Esophagus (tissue), 2 donors: ENCODE results near the gene ST6GAL2. TPM values are rescaled to one million over a fixed set of nuclear protein-coding genes. Genes with fewer than 3 reads are reported as not detected.
A peak's percentile ranks its signal among the peaks of the same experiment; 100 is the strongest.

ENCODE experiments used
- H3K27ac ChIP-seq, 2 donors: one replicate each; pipeline ENCODE4 v1.5.1; 2013; ENCODE audit warnings: low read depth in 2 of 2, mild to moderate bottlenecking in 2 of 2, inconsistent platforms in 1 of 2, low read length in 1 of 2, moderate library complexity in 1 of 2
- H3K27me3 ChIP-seq, 2 donors: one replicate each; pipeline ENCODE4 v1.6.1; 2013; ENCODE audit warnings: low read length in 2 of 2, control low read depth in 1 of 2, mild to moderate bottlenecking in 1 of 2; ENCODE audit not compliant: insufficient read depth in 2 of 2, control insufficient read depth in 1 of 2
- H3K36me3 ChIP-seq, 2 donors: one replicate each; pipeline ENCODE4 v1.6.1; 2013; ENCODE audit warnings: low read length in 1 of 2; ENCODE audit not compliant: control insufficient read depth in 2 of 2, insufficient read depth in 2 of 2
- H3K4me1 ChIP-seq, 2 donors: one replicate each; pipeline ENCODE4 v1.6.1; 2013; ENCODE audit warnings: low read length in 1 of 2; ENCODE audit not compliant: control insufficient read depth in 2 of 2, insufficient read depth in 2 of 2
- H3K4me3 ChIP-seq, 2 donors: one replicate each; pipeline ENCODE4 v1.5.1; 2013; ENCODE audit warnings: low read length in 2 of 2, mild to moderate bottlenecking in 2 of 2, low read depth in 1 of 2, moderate library complexity in 1 of 2
- H3K9me3 ChIP-seq, 2 donors: one replicate each; pipeline ENCODE4 v1.6.1; 2013; ENCODE audit warnings: mild to moderate bottlenecking in 2 of 2, low read depth in 1 of 2, low read length in 1 of 2, moderate library complexity in 1 of 2; ENCODE audit not compliant: control insufficient read depth in 2 of 2, insufficient read depth in 1 of 2
- WGBS, 2 donors: extraction: QIAGEN DNeasy Blood & Tissue Kit; methylation state at CpG; one replicate each; pipeline ENCODE4 v1.1.7; 2013; 5-methylcytosine and 5-hydroxymethylcytosine counted together
- polyA plus RNA-seq, 2 donors: library from polyadenylated mRNA; stranded (reverse); fragments of 200-250 nt; gene quantifications; one replicate each; pipeline ENCODE4 v1.2.3, GENCODE V29; 2013
- donor health status: healthy with polysubstance abuse.
- donor health status: Bipolar disorder and iron deficiency.

ST6GAL2 gene
- polyA plus RNA-seq: 1 to 10 TPM; 1.1 TPM

- Histone ChIP-seq H3K9me3 (no peaks in the 10 kb centered on the region), H3K4me1 (peaks cover 0 to 5% of the 10 kb centered on the region in 2 donors), H3K36me3 (no peaks in the 10 kb centered on the region), H3K27me3 (peaks cover 0 to 5% of the 10 kb centered on the region in 2 donors), H3K27ac (peak within 1 kb of the TSS in 1 of 2 donors; percentile 54), H3K4me3 (peak within 1 kb of the TSS; percentile 58 to 61)
- 2% methylated on average over 100 to 118 of the region's 118 CpGs for WGBS, 2 donors
Observed at GRCh38 chr2:106885971-106886915, at the start of gene ST6GAL2. TSS of gene ST6GAL2 (minus strand) at chr2:106886167. CDS start at chr2:106843977, 42,190 bp downstream.

GRCh38 chr2:106932644-106933043 is 46.7 kb upstream of the ST6GAL2 start:
- Histone ChIP-seq H3K9me3 (no peaks in the 10 kb centered on the region), H3K27ac (no peak overlapping the region), H3K4me3 (no peak overlapping the region), H3K27me3 (no peaks in the 10 kb centered on the region), H3K4me1 (no peaks in the 10 kb centered on the region), H3K36me3 (no peaks in the 10 kb centered on the region)
- 54 to 59% methylated on average over 3 of the region's 3 CpGs for WGBS, 2 donors

- Histone ChIP-seq H3K9me3 (no peaks in the 10 kb centered on the region), H3K4me1 (no peaks in the 10 kb centered on the region), H3K27ac (no peak overlapping the region), H3K4me3 (no peak overlapping the region), H3K27me3 (no peaks in the 10 kb centered on the region), H3K36me3 (no peaks in the 10 kb centered on the region)
- 82 to 89% methylated on average over 5 of the region's 5 CpGs for WGBS, 2 donors
Observed at GRCh38 chr2:106931717-106932335, 45.9 kb upstream of the ST6GAL2 start.

GRCh38 chr2:106921451-106921850 is 35.5 kb upstream of the ST6GAL2 start:
- WGBS, 2 donors: 89 to 95% methylated on average over 1 of the region's 1 CpG
- no peaks in the 10 kb centered on the region for H3K4me1 ChIP-seq

GRCh38 chr2:106919012-106919411 is 33.0 kb upstream of the ST6GAL2 start:
- Histone ChIP-seq H3K27ac (no peak overlapping the region), H3K36me3 (no peaks in the 10 kb centered on the region), H3K9me3 (no peaks in the 10 kb centered on the region), H3K4me1 (no peaks in the 10 kb centered on the region), H3K4me3 (no peak overlapping the region), H3K27me3 (no peaks in the 10 kb centered on the region)
- 60 to 72% methylated on average over 1 of the region's 1 CpG for WGBS, 2 donors

More at GRCh38 chr2:106921451-106921850, 35.5 kb upstream of the ST6GAL2 start:
- no peaks in the 10 kb centered on the region for H3K36me3 ChIP-seq
- H3K27me3 ChIP-seq: no peaks in the 10 kb centered on the region
- no peak overlapping the region for H3K27ac ChIP-seq
- no peaks in the 10 kb centered on the region for H3K9me3 ChIP-seq
- no peak overlapping the region for H3K4me3 ChIP-seq

GRCh38 chr2:106904242-106904641 is 18.3 kb upstream of the ST6GAL2 start:
- no peak overlapping the region for H3K4me3 ChIP-seq
- H3K4me1 ChIP-seq: no peaks in the 10 kb centered on the region
- no peaks in the 10 kb centered on the region for H3K9me3 ChIP-seq
- H3K27ac ChIP-seq: no peak overlapping the region
- no peaks in the 10 kb centered on the region for H3K27me3 ChIP-seq
- 86 to 93% methylated on average over 2 of the region's 2 CpGs for WGBS, 2 donors
- H3K36me3 ChIP-seq: no peaks in the 10 kb centered on the region

GRCh38 chr2:106899786-106900530 is 14.0 kb upstream of the ST6GAL2 start:
- Histone ChIP-seq H3K9me3 (no peaks in the 10 kb centered on the region), H3K27ac (no peak overlapping the region), H3K4me3 (no peak overlapping the region), H3K36me3 (no peaks in the 10 kb centered on the region), H3K27me3 (no peaks in the 10 kb centered on the region), H3K4me1 (no peaks in the 10 kb centered on the region)
- WGBS, 2 donors: 71 to 80% methylated on average over 7 of the region's 7 CpGs

GRCh38 chr2:106894545-106894944 is 8.6 kb upstream of the ST6GAL2 start:
- 84 to 87% methylated on average over 7 of the region's 7 CpGs for WGBS, 2 donors
- no peak overlapping the region for H3K27ac ChIP-seq

GRCh38 chr2:106892048-106892447 is 6.1 kb upstream of the ST6GAL2 start:
- 73 to 80% methylated on average over 2 of the region's 2 CpGs for WGBS, 2 donors
- Histone ChIP-seq H3K36me3 (no peaks in the 10 kb centered on the region), H3K9me3 (no peaks in the 10 kb centered on the region)

More at GRCh38 chr2:106894545-106894944, 8.6 kb upstream of the ST6GAL2 start:
- no peak overlapping the region for H3K4me3 ChIP-seq
- no peaks in the 10 kb centered on the region for H3K9me3 ChIP-seq
- H3K4me1 ChIP-seq: no peaks in the 10 kb centered on the region
- no peaks in the 10 kb centered on the region for H3K36me3 ChIP-seq
- H3K27me3 ChIP-seq: no peaks in the 10 kb centered on the region

More at GRCh38 chr2:106892048-106892447, 6.1 kb upstream of the ST6GAL2 start:
- peaks cover 0 to 5% of the 10 kb centered on the region in 2 donors for H3K4me1 ChIP-seq
- H3K27me3 ChIP-seq: peaks cover 0 to under 1% of the 10 kb centered on the region in 2 donors
- no peak overlapping the region for H3K27ac ChIP-seq
- no peak overlapping the region for H3K4me3 ChIP-seq
